HepG2 (cell line): ENCODE measurements around the gene TM4SF20. TPM values are rescaled to one million over a fixed set of nuclear protein-coding genes. Genes with fewer than 3 reads are reported as not detected.

Source experiments
- ATAC-seq: fragments of 200-7000 bp; cut with Tn5 transposase; 3 replicates; pipeline ENCODE4 v1.9.1; 2020; ENCODE audit warnings: mild to moderate bottlenecking, moderate library complexity
- BruUV-seq: library from RNA; stranded (reverse); fragments of 400-500 nt; replicated peaks from 2 replicates; lab custom pipeline; 2021; lab: Mats Ljungman, UMichigan
- CTCF ChIA-PET: fragments of 300-600 bp; formaldehyde crosslinking; extraction: SDS; loops from one replicate; lab custom pipeline; 2021; ENCODE audit warnings: low total read pairs, inconsistent platforms, low intra/inter-chr PET ratio; lab: Yijun Ruan, JAX
- POLR2A ChIA-PET: fragments of 350-600 bp; sonication (Branson Sonifier 250); formaldehyde crosslinking; loops from one replicate; lab custom pipeline; 2020; ENCODE audit warnings: antibody characterized with exemption, inconsistent platforms; lab: Yijun Ruan, JAX
- DNase-seq: peaks from one replicate; pipeline ENCODE4 v3.0.0-alpha.2; 2015; ENCODE audit warnings: low spot score
- FAIRE-seq: peaks from 3 replicates; lab custom pipeline; 2011; peaks lifted over from hg19 to GRCh38; lab: Jason Lieb, UNC
- H2AFZ ChIP-seq: one replicate; pipeline ENCODE4 v1.6.1; 2011; ENCODE audit warnings: low read length, inconsistent platforms
- H3K27ac ChIP-seq: fragments of 300-600 bp; 3 replicates; pipeline ENCODE4 v1.8.0; 2011; ENCODE audit warnings: mixed run types, mild to moderate bottlenecking, mixed read lengths, low read length, inconsistent platforms; ENCODE audit not compliant: insufficient read depth; ENCODE audit errors: extremely low read length
- H3K27me3 ChIP-seq, 2 experiments: fragments of 200-600 bp in 1 of 2; 2 replicates in 1 of 2; 3 replicates in 1 of 2; pipeline versions ENCODE4 v1.6.0 to v1.8.0; 2011; ENCODE audit warnings: low read length in 2 of 2, mild to moderate bottlenecking in 2 of 2, moderate library complexity in 2 of 2, inconsistent platforms in 1 of 2; ENCODE audit not compliant: insufficient read depth in 2 of 2, control insufficient read depth in 1 of 2
- H3K36me3 ChIP-seq, 2 experiments: fragments of 200-600 bp in 1 of 2; replicated peaks in 1 of 2; 2 replicates in 1 of 2; 3 replicates in 1 of 2; pipeline versions ENCODE4 v1.5.1 to v1.8.0; 2011; ENCODE audit warnings: low read length in 2 of 2, inconsistent platforms in 1 of 2; ENCODE audit not compliant: insufficient read depth in 2 of 2, control insufficient read depth in 1 of 2
- H3K4me1 ChIP-seq: 2 replicates; pipeline ENCODE4 v1.5.1; 2012; ENCODE audit warnings: low read length, inconsistent platforms; ENCODE audit not compliant: insufficient read depth
- H3K4me2 ChIP-seq: 2 replicates; pipeline ENCODE4 v1.6.0; 2011; ENCODE audit warnings: low read depth, low read length, inconsistent platforms
- H3K4me3 ChIP-seq, 3 experiments: fragments of 200-600 bp in 1 of 3; sonication (generic), shearing (Covaris generic) in 1 of 3; replicated peaks in 1 of 3; 2 replicates each; pipeline ENCODE4 v1.5.1; 2011 to 2016; ENCODE audit warnings: low read length in 3 of 3, inconsistent platforms in 2 of 3, low read depth in 2 of 3, mild to moderate bottlenecking in 2 of 3, control low read depth in 1 of 3, mixed read lengths in 1 of 3; ENCODE audit not compliant: insufficient read depth in 1 of 3
- H3K79me2 ChIP-seq: one replicate; pipeline ENCODE4 v1.6.1; 2011; ENCODE audit warnings: low read length, inconsistent platforms; ENCODE audit not compliant: insufficient read depth
- H3K9ac ChIP-seq: 2 replicates; pipeline ENCODE4 v1.6.0; 2011; ENCODE audit warnings: mild to moderate bottlenecking, low read depth, low read length, inconsistent platforms; ENCODE audit not compliant: insufficient read depth
- H3K9me3 ChIP-seq: 2 replicates; pipeline ENCODE4 v1.5.1; 2012; ENCODE audit warnings: mild to moderate bottlenecking, low read length
- H4K20me1 ChIP-seq: 2 replicates; pipeline ENCODE4 v1.6.0; 2011; ENCODE audit warnings: inconsistent platforms, mild to moderate bottlenecking, low read length, moderate library complexity; ENCODE audit not compliant: insufficient read depth
- AKAP8 ChIP-seq: sonication (generic); formaldehyde crosslinking; IDR thresholded peaks from 2 replicates; pipeline ENCODE4 v1.5.1; 2020; ENCODE audit warnings: mild to moderate bottlenecking, missing genetic modification reagents
- CHD2 ChIP-seq: IDR thresholded peaks from 2 replicates; pipeline ENCODE4 v1.6.1; 2011; ENCODE audit warnings: low read depth, low read length, improper control_type of control experiment
- ELF4 ChIP-seq: sonication (generic); formaldehyde crosslinking; IDR thresholded peaks from 2 replicates; pipeline ENCODE4 v1.5.0; 2020; ENCODE audit warnings: missing genetic modification reagents, mild to moderate bottlenecking, moderate library complexity, borderline replicate concordance
- FLYWCH1 ChIP-seq: sonication (generic); formaldehyde crosslinking; IDR thresholded peaks from 2 replicates; pipeline ENCODE4 v1.8.1; 2023; ENCODE audit warnings: mild to moderate bottlenecking, missing genetic modification reagents
- NR1H2 ChIP-seq: sonication (generic); formaldehyde crosslinking; IDR thresholded peaks from 2 replicates; pipeline ENCODE4 v1.8.1; 2022; ENCODE audit warnings: low read depth, missing genetic modification reagents, borderline replicate concordance
- PITX1 ChIP-seq: sonication (generic); formaldehyde crosslinking; IDR thresholded peaks from 2 replicates; pipeline ENCODE4 v1.5.1; 2020; ENCODE audit warnings: mild to moderate bottlenecking, missing genetic modification reagents
- TMF1 ChIP-seq: sonication (generic); formaldehyde crosslinking; IDR thresholded peaks from 2 replicates; pipeline ENCODE4 v1.8.1; 2022; ENCODE audit warnings: low read depth, missing genetic modification reagents
- YEATS4 ChIP-seq: sonication (generic); formaldehyde crosslinking; IDR thresholded peaks from 2 replicates; pipeline ENCODE4 v1.4.0; 2020; ENCODE audit warnings: missing genetic modification reagents, borderline replicate concordance
- ZNF335 ChIP-seq: sonication (generic); formaldehyde crosslinking; IDR thresholded peaks from 2 replicates; pipeline ENCODE4 v1.4.0; 2020; ENCODE audit warnings: missing genetic modification reagents
- ZNF432 ChIP-seq: sonication (generic); formaldehyde crosslinking; IDR thresholded peaks from 2 replicates; pipeline ENCODE4 v1.5.0; 2020; ENCODE audit warnings: missing genetic modification reagents, mild to moderate bottlenecking, borderline replicate concordance
- WGBS: methylation state at CpG from one replicate; pipeline ENCODE4 v1.1.6; 2017; ENCODE audit warnings: low lambda C conversion rate; 5-methylcytosine and 5-hydroxymethylcytosine counted together
- in situ Hi-C: cut with HindIII; loops from 2 replicates; pipeline ENCODE4 v1.10.0; 2017; ENCODE audit warnings: low pct_unique_long_range_greater_than_20kb; ENCODE audit not compliant: extremely low pct_ligation_motif_present
- intact Hi-C: fragments of 100-400 bp; cut with micrococcal nuclease; formaldehyde crosslinking; loops from one replicate; pipeline ENCODE4 v1.10.0; 2022; ENCODE audit not compliant: unreplicated experiment
- polyA plus RNA-seq, 8 experiments: library from polyadenylated mRNA; depleted of rRNA in 3 of 8; stranded (reverse) in 7 of 8; unstranded in 1 of 8; fragments of >200 nt; fragmentation: Illumina TruSeq in 4 of 8; extraction: Trizol in 4 of 8; gene quantifications; 2 replicates each; pipeline versions ENCODE4 v1.2.1 to v1.2.3, GENCODE V29; 2011 to 2016; ENCODE audit warnings: low read depth in 4 of 8, missing spikeins in 1 of 8, mixed read lengths in 1 of 8; ENCODE audit not compliant: insufficient read depth in 1 of 8
- total RNA-seq, 5 experiments: library from RNA; depleted of rRNA; stranded (reverse); fragments of >200 nt; fragmentation: Illumina TruSeq; extraction: Trizol; gene quantifications; 2 replicates each; pipeline ENCODE4 v1.2.3, GENCODE V29; 2016; ENCODE audit warnings: low read depth in 1 of 5
- TF ChIP-seq, protein P1 (sequence below): conservative IDR thresholded peaks from 2 replicates; pipeline ENCODE4 v1.6.1; 2018; ENCODE audit warnings: missing genetic modification reagents
- TF ChIP-seq, protein P2 (sequence below): sonication (generic); formaldehyde crosslinking; IDR thresholded peaks from 2 replicates; pipeline ENCODE4 v1.8.1; 2022; ENCODE audit warnings: low read depth, mild to moderate bottlenecking, missing genetic modification reagents
- TF ChIP-seq, protein P3 (sequence below): sonication (generic); formaldehyde crosslinking; IDR thresholded peaks from 2 replicates; pipeline ENCODE4 v1.5.1; 2020; ENCODE audit warnings: mild to moderate bottlenecking, missing genetic modification reagents, borderline replicate concordance

Gene TM4SF20
- total and polyA plus RNA-seq, 2 of the 13 experiments (the other 11 are each of a cell fraction or from before 2014, with no cell fraction given), result not detected

DNA sequence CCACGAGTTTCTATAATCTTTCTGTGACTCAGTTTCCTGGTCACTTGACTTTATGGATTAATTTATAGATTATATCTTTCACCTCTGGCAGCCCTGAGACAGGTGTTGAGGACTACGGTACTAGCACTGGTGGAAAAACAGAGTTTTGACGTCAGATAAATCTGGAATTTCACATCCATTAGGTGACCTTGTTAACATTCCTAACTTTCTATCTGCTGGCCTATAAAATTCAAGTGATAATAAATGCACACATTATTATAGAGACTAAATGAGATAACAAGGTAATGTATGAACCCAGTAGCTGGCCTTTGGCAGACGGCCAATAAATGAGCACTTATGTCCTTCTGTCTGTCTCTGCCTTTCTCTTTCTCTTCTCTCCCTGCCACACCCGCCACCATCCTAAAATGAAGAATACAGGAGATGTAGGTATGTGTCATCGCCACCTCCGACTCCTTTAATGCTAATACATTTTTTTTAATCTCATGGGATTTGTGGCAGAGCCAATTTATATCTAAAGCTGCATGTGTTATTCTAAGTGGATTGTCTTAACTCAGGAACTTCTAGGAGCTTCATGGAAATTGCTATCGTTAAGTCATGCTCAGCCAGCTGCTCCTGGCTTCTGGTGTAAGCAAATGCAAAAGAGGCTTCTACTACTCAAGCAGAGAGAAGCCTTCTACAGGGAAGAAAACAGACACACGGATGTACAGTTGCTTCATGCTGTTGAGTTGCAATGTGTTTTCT, 2.3 kb downstream of the TM4SF20 start:
- Histone ChIP-seq H3K4me1 (no peaks in the 10 kb centered on the region), H3K9me3 (no peaks in the 10 kb centered on the region), H3K4me3 (no peak overlapping the region), H3K79me2 (no peaks in the 10 kb centered on the region), H4K20me1 (no peaks in the 10 kb centered on the region), H3K9ac (no peak overlapping the region), H3K27me3 (0 out of 5 replicates have a peak, but pooled peaks cover 0 to 3% of the 10 kb centered on the region in 2 experiments), H3K27ac (no peak overlapping the region), H2AFZ (no peak overlapping the region), H3K36me3 (no peaks in the 10 kb centered on the region), H3K4me2 (no peak overlapping the region)
- no TSS peak for BruUV-seq
- POLR2A ChIA-PET, result no interaction called here
- 45% methylated on average over 9 of the region's 9 CpGs for WGBS
- DNase-seq (no peak), FAIRE-seq (no peak), ATAC-seq (no peak)
- in situ Hi-C loops, result no loop called here
- CTCF ChIA-PET, result no interaction called here
- no peak for TF ChIP-seq ZNF432 (CRISPR knock-in tag)
- TF ChIP-seq ZNF335 (CRISPR knock-in tag), result no peak
- no peak for TF ChIP-seq NR1H2 (CRISPR knock-in tag)
- TF ChIP-seq CHD2, result no peak
- TF ChIP-seq, protein P1, sequence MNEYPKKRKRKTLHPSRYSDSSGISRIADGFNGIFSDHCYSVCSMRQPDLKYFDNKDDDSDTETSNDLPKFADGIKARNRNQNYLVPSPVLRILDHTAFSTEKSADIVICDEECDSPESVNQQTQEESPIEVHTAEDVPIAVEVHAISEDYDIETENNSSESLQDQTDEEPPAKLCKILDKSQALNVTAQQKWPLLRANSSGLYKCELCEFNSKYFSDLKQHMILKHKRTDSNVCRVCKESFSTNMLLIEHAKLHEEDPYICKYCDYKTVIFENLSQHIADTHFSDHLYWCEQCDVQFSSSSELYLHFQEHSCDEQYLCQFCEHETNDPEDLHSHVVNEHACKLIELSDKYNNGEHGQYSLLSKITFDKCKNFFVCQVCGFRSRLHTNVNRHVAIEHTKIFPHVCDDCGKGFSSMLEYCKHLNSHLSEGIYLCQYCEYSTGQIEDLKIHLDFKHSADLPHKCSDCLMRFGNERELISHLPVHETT, result no peak
- TF ChIP-seq FLYWCH1, result no peak
- intact Hi-C loops, result no loop called here

DNA sequence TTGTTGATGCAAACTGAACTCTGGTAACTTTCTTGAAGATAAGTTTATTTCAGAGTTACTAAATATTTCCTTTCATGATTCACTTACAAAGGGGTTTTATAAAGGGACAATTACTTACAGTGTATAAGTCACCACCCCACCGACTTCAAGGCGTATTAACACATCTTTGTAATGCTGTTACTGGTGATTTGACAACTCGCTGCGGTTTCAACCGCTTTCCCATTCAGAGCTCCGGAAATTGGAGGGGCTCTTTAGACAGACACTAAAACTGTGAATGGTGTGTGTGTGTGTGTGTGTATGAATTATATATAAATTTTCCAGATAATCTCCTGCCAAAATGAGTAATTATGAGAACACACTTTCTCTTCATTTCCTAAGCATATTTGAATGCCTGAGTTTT, 4.9 kb downstream of the TM4SF20 start:
- in situ Hi-C loops (no loop called here), intact Hi-C loops (no loop called here)
- H3K9ac ChIP-seq, result no peak overlapping the region
- H3K79me2 ChIP-seq, result no peaks in the 10 kb centered on the region
- ChIA-PET CTCF (no interaction called here), POLR2A (no interaction called here)
- H4K20me1 ChIP-seq, result no peaks in the 10 kb centered on the region
- BruUV-seq, result no TSS peak
- H3K4me3 ChIP-seq, result no peak overlapping the region
- DNase-seq (no peak), ATAC-seq (no peak), FAIRE-seq (no peak)
- H3K4me2 ChIP-seq, result no peak overlapping the region
- no peaks in the 10 kb centered on the region for H3K27me3 ChIP-seq
- H3K9me3 ChIP-seq, result no peaks in the 10 kb centered on the region
- H3K36me3 ChIP-seq, result no peaks in the 10 kb centered on the region
- H3K27ac ChIP-seq, result no peak overlapping the region
- no peak overlapping the region for H2AFZ ChIP-seq
- peaks cover 15% of the 10 kb centered on the region for H3K4me1 ChIP-seq
- 83% methylated on average over 6 of the region's 6 CpGs for WGBS
- TF ChIP-seq AKAP8 (CRISPR knock-in tag), result no peak
- no peak for TF ChIP-seq TMF1 (CRISPR knock-in tag)
- TF ChIP-seq, protein P2, sequence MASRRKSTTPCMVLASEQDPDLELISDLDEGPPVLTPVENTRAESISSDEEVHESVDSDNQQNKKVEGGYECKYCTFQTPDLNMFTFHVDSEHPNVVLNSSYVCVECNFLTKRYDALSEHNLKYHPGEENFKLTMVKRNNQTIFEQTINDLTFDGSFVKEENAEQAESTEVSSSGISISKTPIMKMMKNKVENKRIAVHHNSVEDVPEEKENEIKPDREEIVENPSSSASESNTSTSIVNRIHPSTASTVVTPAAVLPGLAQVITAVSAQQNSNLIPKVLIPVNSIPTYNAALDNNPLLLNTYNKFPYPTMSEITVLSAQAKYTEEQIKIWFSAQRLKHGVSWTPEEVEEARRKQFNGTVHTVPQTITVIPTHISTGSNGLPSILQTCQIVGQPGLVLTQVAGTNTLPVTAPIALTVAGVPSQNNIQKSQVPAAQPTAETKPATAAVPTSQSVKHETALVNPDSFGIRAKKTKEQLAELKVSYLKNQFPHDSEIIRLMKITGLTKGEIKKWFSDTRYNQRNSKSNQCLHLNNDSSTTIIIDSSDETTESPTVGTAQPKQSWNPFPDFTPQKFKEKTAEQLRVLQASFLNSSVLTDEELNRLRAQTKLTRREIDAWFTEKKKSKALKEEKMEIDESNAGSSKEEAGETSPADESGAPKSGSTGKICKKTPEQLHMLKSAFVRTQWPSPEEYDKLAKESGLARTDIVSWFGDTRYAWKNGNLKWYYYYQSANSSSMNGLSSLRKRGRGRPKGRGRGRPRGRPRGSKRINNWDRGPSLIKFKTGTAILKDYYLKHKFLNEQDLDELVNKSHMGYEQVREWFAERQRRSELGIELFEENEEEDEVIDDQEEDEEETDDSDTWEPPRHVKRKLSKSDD (CRISPR knock-in tag), result no peak
- TF ChIP-seq, protein P3, sequence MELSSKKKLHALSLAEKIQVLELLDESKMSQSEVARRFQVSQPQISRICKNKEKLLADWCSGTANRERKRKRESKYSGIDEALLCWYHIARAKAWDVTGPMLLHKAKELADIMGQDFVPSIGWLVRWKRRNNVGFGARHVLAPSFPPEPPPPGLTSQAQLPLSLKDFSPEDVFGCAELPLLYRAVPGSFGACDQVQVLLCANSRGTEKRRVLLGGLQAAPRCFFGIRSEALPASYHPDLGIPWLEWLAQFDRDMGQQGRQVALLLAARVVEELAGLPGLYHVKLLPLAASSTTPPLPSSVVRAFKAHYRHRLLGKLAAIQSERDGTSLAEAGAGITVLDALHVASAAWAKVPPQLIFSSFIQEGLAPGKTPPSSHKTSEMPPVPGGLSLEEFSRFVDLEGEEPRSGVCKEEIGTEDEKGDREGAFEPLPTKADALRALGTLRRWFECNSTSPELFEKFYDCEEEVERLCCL (CRISPR knock-in tag), result no peak
- TF ChIP-seq YEATS4 (CRISPR knock-in tag), result no peak
- no peak for TF ChIP-seq ELF4 (CRISPR knock-in tag)
- no peak for TF ChIP-seq PITX1 (CRISPR knock-in tag)
